HG02884 (cell line): ENCODE results near the gene CDKL1.
"Not testable (repeated sequence)": the region's sequence is repeated elsewhere in the genome, so short reads cannot be mapped to it uniquely, and the experiment has no call there.

Experiments
- ATAC-seq: cut with Tn5 transposase; IDR thresholded peaks from one replicate; pipeline ENCODE4 v1.9.1; 2021; ENCODE audit warnings: mild to moderate bottlenecking, moderate library complexity; ENCODE audit not compliant: unreplicated experiment

Gene CDKL1

DNA sequence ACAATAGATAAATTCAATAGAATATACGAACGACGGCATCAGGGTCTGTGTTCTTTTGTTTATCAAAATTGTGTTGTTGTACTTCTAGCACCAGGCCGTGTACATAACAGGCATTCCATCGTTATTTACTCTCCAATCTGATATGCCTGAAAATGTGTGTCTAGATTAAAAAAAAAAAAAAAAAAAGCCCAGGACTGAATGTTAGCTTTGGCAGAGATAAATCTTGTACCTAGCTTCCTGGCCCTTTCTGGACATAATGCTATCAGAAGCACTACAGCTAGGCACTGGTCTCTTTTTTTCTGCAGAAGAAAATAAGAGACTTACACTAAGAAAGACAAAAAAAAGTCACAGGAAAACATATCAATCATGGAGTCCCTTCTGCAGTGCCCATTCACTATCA lies 37.0 kb downstream of the CDKL1 start:
- no peak for ATAC-seq

DNA sequence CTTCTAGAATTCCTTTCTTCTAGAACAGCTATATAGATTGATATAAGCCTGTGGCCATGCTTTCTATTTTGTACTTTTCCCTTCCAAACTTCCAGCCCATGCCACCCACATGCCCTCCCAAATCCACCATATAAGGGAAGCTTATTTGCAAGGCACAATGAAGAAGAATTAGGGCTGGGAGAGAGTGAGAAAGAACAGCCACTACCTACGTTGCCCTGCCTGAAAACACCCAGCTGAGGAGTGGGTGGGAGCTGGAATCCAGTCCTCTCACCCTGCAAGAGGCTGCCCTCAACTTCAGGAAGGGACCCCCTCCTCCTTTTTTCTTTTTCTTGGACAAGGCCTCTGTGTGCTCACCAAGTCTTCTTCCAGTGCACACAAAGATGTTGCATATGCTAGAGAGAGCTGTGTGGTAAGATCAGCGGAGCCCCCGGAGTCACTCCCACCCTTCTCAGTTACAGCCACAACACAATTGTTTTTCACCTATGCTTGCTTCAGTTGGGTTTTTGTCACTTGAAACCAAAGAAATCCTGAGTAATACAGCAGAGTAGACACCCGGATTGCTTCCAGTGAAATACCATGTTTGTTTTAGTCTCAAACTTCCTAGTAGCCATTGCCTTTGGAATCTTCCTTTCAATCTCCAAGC lies 38.8 kb downstream of the CDKL1 start:
- ATAC-seq: no peak

- ATAC-seq: no peak
These were observed 39.6 kb downstream of the CDKL1 start for GRCh38 chr14:50357124-50357523.

DNA sequence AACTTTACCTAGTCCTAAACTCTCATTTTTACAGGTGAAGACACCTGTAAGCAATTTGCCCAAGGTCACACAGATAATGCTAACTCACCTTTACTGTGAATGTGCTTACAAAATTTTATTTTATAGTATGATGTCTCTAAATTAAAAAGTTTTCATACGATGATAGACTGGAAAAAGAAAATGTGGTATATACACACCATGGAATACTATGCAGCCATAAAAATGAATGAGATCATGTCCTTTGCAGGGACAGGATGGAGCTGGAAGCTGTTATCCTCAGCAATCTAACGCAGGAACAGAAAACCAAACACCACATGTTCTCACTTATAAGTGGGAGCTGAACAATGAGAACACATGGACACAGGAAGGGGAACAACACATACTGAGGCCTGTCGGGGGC lies 40.4 kb downstream of the CDKL1 start:
- ATAC-seq: not testable (repeated sequence)

- ATAC-seq: no peak
These were observed 41.0 kb downstream of the CDKL1 start for GRCh38 chr14:50355692-50356091.

- no peak for ATAC-seq
These were observed 42.2 kb downstream of the CDKL1 start for GRCh38 chr14:50354527-50354926.

DNA sequence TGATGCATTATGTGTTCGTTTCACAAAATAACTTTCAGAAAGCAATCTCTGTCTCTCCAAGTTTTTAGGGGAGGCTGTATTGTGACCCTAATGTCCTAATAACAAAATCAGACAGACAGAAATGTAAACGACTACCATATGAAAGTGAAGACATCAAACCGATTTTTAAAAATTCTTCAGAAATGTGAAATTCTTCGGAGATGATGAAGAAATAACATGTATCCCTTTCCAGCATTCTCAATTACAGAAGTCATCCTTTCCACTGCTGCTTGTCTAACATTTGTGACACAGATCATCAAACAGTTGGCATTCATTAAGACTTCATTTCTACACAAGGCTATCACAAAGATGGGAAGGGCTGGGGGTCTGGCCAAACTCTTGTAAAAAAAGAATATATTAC lies 43.6 kb downstream of the CDKL1 start:
- no peak for ATAC-seq

- no peak for ATAC-seq
These were observed 44.1 kb downstream of the CDKL1 start for GRCh38 chr14:50352584-50352983.

- no peak for ATAC-seq
These were observed 45.7 kb downstream of the CDKL1 start for GRCh38 chr14:50350975-50351374.

GRCh38 chr14:50348933-50349332 lies 47.7 kb downstream of the CDKL1 start:
- no peak for ATAC-seq

DNA sequence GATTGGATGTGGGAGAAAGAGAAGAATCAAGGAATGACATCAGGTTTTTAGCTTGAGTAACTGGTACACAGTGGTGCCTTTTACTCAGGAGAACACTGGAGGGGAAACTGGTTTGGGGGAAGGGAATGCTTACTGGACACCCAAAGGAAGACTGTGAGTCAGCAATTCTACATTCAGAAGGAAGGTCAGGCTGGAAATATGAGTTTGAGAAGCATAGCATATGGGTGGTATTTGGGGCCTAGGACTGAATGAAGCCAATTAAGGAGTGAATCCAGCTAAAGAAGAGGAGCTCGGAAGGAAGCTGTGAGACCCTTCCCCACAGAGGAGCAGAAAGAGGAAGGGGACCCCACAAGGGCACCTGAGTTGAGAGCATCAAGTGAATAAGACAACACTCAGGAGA lies 49.2 kb downstream of the CDKL1 start:
- no peak for ATAC-seq

DNA sequence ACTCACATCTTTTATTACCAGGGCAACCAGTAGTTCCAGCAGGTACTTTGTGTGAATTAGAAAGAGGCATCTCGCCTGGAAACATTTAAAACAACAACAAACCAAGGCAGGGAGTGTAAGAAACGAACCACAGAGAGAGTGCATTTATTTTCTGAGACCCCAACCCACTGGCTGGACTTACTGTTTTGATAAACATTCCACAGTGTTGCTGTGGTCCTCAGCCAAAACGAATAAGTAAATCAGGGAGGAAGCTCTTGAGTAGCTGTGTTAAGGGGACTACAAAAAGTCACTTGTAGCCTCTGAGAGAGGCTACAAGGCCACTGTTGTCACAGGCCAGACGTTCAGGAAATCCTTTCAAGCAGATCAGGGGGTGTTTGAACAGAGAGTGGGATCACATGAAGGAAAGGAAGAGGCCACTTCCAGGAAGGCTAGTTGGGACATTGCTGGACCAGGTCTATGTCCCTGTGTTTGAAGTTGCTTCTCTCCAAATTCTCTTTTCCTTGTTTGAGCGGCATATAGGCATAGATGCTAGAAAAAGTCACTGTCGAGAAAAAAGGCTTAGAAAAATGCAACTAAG lies 50.7 kb downstream of the CDKL1 start:
- ATAC-seq: no peak

- no peak for ATAC-seq
These were observed 51.7 kb downstream of the CDKL1 start for GRCh38 chr14:50344876-50345563.

- ATAC-seq: peak; percentile 96
These were observed 52.4 kb downstream of the CDKL1 start for GRCh38 chr14:50344116-50344775.

DNA sequence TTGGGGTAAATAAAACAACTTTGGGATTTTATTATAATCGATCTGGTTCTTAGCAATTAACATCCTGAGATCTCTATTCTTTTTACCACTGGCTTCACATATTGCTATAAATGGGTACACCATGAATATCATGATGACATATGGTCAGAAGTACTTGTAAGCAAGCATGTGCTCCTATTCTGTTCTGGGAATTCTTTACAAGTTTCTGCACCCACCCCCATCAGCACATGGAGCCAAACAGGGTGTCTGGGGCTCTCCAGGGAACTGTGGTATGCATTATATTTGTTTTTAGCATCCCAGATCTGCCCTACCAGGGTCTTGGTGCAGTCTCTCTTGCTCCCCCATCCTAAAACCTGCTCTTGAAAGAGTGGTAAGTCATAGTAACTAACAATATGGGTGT lies 53.2 kb downstream of the CDKL1 start:
- no peak for ATAC-seq

DNA sequence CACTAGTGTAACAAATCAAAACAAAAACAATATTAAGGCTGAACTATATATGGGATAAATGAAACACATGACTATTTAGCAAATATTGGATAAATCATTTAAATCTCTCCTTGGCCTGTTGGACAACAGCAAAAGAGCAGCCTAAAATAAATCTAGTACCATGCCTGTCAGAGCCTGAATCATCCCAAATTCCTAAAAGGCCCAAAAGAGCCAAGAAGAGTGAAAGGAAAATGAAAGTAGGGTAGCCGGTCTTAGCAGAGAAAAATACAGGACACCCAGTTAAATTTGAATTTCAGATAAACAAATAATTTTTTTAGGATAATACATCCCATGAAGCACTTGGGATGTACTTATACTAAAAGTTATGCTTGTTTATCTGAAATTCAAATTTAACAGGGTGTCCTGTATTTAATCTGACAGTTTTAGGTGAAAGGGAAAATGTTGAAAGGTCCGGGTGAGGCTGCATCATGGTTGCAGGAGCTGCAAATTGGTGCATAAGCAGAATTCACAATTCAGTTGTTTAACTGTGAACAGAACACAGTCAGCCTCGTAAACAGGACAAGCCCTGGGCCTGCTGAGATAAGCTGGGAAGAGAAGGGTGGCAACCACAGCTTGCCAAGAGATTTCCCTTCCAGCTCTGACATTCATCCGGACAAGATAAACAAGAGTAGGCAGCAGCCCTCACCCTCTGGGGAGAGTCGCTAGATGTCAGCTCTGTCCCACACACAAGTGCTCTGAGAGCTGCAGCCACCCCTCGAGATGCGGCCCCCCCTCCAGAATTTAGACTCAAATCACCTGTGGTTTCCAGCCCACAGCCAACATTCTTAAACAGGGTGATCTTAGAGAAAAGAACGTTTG lies 54.2 kb downstream of the CDKL1 start:
- ATAC-seq: no peak

DNA sequence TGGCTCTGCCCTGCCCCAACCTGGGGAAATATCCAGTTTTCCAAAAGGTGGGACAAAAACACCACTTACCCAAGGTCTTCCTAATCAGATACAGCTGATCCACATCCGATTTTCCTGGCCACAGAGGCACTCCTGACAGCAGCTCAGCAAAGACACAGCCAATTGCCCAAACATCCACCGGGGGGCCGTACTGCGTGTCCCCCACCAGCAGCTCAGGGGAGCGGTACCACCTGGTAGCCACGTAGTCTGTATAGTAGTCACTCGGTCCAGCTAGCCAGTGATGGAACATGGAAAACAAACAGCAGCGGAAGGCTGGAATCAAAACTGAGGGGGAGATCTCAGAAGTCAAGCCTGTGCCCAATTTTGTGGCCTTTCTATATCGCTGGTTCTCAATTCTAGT lies 55.7 kb downstream of the CDKL1 start:
- ATAC-seq: no peak

DNA sequence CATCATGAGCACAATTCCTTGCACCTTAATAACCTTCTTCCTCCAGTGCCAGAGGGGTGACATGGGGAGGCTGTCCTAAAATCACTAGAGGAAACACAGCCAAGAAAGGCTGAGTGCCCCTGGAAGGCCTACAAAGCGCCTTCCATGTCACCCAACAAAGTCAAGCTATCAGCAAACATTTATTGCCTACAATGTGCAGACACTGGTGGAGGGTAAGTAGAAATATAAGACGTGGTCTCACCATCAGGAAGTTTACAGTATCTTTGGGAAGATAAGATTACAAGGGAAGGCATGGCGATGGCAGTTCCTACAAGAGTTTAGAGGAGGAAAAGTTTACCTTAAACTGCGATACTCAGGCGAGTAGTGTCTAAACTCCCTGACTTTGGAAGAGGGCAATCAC lies 56.6 kb downstream of the CDKL1 start:
- no peak for ATAC-seq

DNA sequence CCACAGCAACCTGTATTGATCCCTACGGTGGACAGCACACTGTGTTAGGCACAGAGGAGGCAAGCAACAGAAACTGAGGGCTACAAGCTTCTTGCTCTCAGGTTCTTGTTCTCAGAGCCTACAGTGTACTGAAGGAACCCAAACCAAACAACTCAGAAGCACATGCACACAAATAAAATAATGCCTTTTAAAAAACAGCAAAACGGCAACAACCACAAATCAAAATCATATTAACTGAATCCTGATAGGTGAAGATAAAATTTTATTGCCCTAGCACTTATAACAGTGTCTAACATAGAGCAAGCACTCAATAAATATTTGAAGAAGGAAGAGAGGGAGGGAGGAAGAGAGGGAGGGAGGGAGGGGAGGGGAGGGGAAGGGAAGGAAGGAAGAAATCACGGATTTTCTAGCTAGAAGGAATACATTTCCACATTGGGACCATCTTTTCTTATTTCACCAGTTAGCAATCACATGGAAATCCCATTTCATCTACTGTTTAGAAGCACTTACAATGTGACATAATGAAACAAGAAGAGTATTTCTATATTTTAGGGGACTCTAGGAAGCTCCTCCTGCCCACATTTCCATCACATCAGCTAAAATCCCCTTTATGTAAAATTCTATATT lies 57.4 kb downstream of the CDKL1 start:
- ATAC-seq: no peak

GRCh38 chr14:50338587-50338986 lies 58.1 kb downstream of the CDKL1 start:
- ATAC-seq: no peak
